ENCODE results near the gene SMIM29.
"Not testable (repeated sequence)": the region's sequence is repeated elsewhere in the genome, so short reads cannot be mapped to it uniquely, and the experiment has no call there.

The SMIM29 gene

DNA sequence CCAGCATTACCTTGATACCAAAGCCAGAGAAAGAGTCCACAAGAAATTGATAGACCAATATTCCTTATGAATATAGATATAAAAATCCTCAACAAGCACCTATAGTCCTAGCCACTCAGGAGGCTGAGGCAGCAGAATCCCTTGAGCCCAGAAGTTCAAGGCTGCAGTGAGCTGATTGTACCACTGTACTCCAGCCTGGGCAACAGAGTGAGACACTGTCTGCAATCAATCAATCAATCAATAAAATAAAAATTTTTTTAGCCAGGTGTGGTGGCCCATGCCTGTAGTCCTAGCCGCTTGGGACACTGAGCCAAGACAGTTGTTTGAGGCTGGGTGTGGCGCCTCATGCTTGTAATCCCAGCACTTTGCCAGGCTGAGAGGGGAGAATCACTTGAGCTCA is 18.9 kb upstream of the SMIM29 start:
- no peak for DNase-seq

DNA sequence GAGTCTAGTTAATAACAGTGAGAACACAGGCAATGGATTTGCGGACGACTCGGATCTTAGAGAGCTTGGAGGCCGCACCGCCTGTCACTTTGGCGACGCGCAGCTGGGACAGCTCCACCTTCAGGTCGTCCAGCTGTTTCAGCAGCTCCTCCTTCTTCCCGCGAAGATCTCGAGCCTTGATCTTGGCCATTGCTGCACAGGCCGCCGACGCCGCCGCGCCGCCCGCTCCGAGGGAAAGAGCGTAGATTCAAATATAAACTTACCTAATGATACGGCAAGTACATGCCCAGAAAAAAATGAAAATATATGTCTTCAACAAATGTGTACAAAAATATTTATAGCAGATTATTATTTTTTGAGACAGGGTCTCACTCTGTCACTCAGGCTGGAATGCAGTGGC is 14.7 kb upstream of the SMIM29 start:
- not testable (repeated sequence) for DNase-seq

DNA sequence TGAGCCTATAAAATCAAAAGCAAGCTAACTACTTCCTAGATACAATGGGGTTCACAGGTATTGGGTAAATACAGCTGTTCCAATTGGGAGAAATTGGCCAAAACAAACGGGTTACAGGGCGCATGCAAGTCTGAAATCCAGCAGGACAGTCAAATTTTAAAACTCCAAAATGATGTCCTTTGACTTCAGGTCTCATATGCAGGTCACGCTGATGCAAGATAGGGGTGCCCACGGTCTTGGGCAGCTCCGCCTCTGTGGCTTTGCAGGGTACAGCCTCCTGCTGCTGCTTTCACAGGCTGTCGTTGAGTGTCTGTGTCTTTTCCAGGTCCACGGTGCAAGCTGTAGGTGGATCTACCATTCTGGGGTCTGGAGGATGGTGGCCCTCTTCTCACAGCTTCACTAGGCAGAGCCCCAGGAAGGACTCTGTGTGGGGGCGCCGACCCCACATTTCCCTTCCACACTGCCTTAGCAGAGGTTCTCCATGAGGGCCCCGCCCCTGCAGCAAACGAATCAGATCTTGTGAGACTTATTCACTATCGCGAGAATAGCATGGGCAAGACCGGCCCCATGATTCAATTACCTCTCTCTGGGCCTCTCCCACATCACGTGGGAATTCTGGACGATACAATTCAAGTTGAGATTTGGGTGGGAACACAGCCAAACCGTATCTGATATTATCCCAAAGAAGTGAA is 11.9 kb upstream of the SMIM29 start:
- DNase-seq = no peak

DNA sequence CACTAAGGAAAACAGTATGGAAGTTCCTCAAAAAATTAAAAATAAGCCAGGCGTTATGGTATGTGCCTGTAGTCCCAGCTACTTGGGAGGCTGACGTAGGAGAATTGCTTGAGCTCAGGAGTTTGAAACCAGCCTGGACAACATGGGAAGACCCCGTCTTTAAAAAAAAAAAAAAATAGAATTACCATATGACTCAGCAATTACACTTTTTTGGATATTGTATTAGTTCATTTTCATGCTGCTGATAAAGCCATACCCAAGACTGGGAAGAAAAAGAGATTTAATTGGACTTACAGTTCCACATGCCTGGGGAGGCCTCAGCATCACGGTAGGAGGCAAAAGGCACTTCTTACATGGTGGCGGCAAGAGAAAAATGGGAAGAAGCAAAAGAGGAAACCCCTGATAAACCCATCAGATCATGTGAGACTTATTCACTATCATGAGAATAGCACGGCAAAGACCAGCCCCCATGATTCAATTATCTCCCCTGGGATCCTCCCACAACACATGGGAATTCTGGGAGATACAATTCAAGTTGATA is 10.8 kb upstream of the SMIM29 start:
- DNase-seq = no peak

DNA sequence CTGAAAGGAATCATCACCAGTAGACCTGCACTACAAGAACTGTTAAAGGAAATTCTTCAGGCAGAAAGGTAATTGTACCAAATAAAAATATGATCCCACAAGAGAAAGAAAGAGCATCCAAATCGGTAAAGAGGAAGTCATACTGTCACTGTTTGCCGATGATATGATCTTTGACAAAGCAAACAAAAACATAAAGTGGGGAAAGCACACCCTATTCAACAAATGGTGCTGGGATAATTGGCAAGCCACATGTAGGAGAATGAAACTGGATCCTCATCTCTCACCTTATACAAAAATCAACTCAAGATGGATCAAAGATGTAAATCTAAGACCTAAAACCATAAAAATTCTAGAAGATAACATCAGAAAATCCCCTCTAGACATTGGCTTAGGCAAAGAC is 3.6 kb upstream of the SMIM29 start:
- DNase-seq = not testable (repeated sequence)

DNA sequence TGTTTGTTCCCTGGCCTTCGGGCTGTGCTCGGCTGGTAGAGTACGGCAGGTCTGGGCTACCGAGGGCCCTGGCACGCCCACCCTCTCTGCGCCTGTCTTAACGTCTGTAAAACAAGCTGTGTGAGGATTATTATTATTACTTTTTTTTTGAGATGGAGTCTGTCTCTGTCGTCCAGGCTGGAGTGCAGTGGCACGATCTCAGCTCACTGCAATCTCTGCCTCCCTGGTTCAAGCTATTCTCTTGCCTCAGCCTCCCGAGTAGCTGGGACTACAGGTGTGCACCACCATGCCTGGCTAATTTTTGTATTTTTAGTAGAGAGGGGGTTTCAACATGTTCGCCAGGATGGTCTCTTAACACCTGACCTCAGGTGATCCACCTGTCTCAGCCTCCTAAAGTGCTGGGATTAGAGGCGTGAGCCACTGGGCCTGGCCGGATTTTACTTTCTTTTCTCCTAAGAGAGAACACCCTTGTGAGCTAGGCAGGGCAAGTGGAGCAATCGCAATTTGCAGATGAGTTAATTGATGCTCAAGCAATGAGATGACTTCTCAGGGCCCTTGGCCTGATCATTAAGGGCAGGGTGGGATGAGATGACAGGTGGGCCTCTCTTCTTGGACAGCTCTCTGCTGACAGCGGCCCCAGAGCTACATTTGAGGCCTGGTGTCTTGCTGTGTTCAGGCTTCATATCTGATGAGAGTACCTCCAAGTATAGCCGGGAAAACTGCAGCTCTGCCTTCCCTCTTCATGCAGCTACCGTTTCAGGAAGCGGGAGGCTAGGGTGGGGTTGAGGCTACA is 859 bp upstream of the SMIM29 start:
- DNase-seq = no peak

DNA sequence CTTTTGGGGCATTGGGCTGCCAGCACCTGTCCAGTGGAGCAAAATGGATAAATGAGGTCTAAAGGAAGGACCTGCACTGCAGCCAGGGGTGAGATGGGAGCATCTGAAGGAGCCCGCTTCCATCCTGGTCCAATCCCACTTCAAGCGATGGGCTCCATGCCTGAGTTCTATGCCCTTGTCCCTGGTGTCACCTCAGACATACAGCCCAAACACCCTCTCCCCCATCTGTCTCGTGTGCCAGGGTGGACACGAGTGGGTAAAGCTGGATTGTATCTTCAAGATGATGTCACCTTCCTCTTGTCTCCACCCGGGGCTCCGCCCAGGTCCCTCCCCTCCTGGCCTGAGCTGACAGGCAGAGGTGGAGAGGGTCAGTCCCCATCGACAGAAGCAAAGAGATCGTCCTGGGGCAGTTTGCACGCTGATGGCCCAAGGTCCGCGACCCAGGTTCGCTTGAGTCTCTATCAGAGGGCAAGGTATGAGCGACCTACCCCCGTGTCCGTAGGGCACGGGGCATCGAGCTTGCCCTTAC is 544 bp downstream of the SMIM29 start:
- DNase-seq = no peak

DNA sequence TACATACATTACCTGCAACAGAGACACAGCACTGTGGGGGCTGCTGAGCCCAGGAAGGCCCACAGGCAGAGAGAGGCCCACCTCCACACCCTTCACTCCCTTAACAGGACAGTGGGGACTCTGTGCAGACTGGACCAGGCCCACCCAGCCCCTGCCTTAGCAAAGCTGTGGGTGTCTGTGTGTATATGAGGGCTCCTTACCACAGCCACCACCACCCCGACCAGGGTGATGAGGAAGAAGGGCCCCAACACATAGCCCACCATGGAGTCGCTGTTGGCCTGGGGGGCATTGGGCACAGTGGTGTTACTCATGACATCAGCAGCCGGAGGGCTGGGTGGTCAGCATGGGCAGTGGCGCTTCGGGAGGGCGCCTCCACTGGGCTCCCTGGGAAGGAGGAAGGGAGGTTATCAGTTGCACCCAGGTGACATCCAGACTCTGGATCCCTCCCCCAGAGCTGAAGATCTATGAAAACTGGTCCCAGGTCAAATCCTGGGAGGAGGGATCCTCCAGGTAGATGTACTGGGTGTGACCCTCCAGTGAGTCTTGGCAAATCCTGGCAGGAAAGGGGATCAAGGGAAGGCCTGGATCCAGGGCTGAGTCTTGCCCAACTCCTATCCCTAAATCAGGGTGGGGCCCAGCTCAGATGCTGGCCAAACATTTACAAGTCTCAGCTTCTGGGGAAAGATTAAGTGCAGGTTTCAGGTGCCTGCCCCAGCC is 1.2 kb downstream of the SMIM29 start:
- DNase-seq = no peak

DNA sequence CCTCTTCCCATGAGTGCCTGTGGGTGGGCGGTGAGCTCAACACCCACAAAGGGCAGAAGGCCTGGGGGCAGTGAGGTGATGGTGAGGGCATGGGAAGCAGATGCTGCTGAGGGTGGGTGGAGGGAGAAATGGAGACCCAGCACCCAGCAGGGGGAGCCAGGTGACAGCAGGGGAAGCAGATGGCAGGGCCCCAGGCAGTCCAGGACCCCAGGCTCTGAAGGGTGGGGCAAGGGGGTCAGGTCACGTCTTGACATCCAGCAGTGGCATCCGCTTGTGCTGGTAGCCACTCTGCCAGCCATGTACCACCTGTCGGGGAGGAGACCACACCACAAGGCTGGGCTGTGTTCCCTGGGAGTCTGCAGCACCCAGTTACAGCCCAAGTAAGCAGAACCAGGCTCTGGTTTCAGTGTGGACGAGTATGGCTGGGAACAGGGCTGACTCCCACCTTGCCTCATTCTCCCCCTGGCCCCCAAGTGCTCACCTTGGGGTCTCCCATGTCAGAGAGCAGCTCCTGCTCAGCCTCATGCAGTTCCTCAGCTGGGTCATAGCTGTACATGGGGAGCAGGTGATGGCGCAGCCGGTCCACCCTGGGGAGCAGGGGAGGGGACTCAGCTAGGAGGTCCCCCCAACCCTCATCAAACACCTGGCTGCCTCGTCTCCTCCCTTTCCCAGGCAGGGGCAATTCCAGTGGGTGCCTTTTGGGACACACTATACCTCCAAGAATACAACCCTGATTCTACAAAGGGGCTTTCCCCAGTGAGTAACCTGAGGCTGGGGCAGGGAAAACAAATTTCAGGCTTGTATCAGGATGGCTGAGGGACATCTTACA is 2.0 kb downstream of the SMIM29 start:
- DNase-seq = peak; percentile 32

DNA sequence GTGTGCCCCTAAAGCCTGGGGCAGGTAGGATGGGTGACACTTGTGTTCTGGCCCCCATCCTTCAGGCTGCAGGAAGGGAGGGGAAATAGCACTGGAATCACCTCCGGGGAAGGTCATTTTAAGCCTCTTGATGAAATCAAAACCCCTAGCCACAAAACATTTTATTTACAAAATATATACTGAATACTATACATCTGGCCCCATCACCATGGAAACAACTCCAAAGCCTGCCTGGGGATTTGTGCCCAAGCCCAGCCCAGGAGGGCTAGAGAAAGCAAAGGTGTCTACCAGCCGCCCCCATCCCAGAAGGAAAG is 2.6 kb downstream of the SMIM29 start:
- DNase-seq = no peak

DNA sequence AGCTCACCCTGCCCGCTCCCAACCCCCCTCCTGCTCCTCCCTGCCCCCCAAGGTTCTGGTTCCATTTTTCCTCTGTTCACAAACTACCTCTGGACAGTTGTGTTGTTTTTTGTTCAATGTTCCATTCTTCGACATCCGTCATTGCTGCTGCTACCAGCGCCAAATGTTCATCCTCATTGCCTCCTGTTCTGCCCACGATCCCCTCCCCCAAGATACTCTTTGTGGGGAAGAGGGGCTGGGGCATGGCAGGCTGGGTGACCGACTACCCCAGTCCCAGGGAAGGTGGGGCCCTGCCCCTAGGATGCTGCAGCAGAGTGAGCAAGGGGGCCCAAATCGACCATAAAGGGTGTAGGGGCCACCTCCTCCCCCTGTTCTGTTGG is 3.1 kb downstream of the SMIM29 start:
- DNase-seq = not testable (repeated sequence)

DNA sequence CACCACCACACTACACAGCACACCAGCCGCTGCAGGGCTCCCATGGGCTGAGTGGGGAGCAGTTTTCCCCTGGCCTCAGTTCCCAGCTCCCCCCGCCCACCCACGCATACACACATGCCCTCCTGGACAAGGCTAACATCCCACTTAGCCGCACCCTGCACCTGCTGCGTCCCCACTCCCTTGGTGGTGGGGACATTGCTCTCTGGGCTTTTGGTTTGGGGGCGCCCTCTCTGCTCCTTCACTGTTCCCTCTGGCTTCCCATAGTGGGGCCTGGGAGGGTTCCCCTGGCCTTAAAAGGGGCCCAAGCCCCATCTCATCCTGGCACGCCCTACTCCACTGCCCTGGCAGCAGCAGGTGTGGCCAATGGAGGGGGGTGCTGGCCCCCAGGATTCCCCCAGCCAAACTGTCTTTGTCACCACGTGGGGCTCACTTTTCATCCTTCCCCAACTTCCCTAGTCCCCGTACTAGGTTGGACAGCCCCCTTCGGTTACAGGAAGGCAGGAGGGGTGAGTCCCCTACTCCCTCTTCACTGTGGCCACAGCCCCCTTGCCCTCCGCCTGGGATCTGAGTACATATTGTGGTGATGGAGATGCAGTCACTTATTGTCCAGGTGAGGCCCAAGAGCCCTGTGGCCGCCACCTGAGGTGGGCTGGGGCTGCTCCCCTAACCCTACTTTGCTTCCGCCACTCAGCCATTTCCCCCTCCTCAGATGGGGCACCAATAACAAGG is 3.6 kb downstream of the SMIM29 start:
- not testable (repeated sequence) for DNase-seq

DNA sequence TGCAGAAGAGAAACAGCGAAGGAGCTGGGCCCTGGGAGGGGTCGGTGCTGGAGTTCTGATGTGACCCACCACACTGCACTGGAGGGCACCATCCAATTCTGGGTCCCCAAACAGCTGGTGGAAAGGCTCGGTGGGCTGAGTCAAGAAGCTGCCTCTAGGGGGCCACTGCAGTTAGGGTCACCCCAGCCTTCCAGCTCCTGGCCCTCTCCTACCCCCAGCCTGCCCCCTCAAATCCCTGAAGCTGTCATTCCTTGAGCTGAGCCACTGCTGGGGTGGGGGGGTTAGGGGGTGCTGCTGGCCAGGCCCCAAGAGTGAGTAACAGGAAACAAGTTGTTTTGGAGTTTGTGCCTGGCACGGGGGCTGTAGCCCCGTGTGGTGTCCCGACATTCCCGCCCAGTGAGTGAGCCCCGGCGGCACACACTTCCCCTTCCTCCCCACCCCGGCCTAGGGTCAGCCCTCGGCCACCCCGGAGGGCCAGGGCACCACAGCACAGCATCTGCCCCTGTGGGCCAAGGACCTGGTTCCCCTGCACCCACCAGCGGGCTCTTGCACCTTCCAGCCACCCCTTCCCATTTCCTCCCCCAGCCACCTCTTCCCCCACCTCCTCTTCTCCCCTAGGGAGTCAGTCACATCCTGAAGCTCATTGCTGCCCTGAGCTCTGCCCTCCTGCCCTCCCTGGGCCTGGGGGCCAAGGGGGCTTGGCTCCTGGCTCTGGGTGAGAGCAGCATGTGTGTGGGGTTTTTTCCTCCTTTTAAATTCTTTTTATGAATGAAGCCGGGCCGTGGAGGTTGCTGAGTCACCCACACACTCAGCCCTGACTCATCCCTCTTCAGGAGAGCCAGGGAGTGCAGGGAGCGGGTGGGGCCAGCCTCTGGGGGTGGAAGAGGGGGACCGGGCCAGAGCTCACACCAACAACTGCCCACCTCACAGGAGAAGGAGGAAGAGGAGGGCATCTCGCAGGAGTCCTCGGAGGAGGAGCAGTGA is 4.6 kb downstream of the SMIM29 start:
- peak; percentile 91 for DNase-seq

DNA sequence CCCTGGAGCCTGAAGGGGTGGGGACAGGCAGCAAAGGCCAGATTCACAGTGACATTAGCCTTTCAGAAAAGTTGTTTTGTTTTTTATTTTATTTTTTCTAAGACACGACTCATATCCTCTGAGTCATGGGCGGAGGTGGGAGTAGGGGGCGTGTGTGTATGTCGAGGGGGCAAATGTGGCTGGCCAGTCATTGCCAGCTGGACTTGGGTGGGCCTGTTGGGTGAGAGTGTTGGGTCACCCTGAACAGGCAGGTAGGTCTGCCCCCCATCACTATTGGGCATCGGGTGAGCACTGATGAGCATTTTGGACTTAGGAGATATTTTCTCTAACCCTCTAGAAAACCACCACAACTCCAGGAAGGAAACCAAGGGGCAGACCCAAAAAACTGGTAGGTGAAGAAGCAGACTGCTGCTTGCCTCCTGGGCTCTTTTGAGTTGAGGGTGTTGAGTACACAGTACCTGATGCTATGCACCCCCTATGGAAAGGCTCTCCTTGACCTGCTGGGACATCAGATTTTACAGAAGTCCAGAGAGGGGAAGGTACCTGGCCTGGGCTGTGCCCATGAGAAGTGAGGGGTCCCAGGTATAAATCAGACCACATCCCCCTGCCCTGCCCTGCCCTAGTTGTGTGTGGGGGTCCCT is 5.6 kb downstream of the SMIM29 start:
- DNase-seq = peak; percentile 45

DNA sequence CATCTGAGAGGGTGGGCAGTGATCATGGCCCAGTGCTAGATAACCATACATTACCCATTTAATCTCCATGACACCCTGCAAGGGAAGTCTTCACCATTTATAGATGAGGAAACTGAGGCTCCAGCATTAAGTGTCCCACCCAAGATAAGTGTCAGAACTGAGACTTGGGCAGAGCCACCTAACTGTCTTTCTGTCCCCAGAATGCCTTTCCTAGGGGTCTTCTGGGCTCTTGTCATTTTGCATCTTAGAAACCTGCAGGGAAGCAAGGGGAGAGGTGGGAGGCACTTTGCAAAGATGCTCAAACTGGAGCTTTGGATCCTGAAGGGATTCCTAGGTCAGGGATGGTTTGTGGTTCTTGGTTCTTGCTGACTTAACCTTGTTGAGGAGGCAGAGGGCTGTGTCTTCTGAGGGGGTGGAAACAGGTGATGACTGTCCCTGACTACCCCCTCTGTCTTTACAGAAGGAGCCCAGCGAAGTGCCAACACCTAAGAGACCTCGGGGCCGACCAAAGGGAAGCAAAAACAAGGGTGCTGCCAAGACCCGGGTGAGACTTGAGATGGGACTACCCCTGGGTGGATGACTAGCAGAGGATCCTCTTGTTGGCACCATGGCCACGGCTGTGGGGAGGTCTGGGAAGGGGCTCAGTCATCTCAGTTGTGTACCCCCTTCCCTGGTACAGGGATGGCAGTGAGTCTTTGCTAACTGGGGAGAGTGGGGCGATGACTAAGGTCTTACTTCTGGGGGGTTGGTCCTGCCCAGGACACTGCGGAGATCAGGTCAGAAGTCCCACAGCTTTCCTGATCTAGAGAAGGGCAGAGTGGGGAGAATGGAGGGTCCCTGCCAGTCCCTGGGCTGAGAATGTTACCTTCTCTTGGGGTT is 6.3 kb downstream of the SMIM29 start:
- DNase-seq = no peak

DNA sequence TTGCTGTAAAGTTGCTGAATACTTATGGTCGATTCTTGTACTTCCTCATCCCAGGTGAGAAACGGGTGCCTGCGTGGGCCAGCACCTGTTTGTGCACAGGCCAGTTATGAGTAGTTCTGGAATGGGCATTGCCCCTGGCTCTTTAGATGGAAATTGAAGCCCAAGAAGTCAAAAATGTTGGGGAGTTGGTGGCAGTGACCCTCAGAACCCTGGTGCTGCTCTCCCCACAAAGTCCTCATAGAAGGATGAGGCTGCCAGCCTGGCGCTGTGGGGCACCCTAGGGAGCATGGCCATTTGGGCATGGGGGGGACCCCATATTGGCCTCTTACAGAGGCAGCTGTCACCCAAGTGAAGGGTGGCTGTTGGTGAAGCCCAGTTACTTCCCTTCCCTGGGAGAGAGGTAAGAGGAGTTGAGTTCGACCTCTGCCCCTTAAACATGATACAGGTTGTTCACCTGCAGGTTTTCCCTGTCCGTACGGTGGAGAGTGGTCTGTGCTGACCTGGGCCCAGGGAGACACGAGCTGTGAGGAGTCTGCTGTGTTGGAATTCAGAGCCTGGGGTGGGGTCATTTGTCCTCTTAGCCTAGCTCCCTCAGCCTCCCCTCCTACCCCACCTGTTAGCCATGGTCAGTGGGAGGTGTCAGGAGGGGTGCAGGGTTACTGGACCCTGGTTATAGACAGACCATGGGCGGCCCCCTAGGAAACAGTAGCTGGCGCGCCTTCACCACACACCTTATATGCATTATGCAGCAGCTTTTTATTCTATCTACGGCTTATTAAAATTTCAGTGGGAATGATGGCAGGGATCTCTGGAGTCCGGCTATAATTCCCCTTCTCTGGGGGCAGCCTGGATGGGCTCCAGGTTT is 7.2 kb downstream of the SMIM29 start:
- no peak for DNase-seq

DNA sequence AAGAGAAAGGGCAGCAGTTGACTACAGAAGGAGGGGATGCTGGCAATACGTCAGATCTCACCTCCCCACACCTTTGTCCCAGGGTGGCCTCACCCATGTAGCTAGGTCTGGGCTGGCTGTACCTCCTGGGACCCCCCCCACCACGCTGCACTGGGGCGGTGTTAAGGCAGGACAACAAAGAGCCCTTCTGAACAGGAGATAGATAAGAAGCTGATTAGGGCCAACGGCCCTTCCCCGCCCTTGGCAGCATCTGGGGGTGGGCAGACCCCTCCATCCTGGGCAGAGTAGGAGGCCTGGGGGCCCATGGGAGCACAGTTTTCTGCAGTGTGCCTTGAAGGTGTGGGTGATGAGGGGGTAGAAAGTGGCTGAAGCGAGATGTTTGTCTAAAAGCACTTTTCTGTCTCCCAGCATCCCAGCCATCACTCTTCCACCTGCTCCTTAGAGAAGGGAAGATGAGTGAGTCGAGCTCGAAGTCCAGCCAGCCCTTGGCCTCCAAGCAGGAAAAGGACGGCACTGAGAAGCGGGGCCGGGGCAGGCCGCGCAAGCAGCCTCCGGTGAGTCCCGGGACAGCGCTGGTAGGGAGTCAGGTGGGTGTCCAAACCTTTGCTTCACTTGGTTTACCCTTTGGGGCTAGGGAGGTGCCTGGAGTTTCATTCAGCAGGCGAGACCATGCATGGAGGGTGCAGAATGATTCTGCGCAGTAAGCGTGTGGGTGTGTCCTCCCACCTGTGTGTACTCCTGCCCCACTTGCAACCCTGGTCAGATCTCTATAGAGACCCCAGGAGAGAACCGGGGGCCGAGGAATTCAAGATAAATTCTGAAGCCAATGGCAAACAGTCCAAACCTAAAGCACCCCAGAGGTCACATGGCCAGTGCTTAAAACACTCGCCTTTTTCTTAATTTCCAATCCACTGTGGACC is 8.2 kb downstream of the SMIM29 start:
- no peak for DNase-seq
